Measurements from ENCODE around the gene RAD9A. TPM values are rescaled to one million over a fixed set of nuclear protein-coding genes. Genes with fewer than 3 reads are reported as not detected.

Gene RAD9A
- polyA plus RNA-seq, 1 of the 3 experiments (the other 2 are of a cell fraction), result 22.3 TPM

- TF ChIP-seq EP300 (IDR thresholded peaks at IDR 0.05; ENCODE audit: borderline replicate concordance in 1 of 2, low read depth in 1 of 2, low read length in 1 of 2), result no peak
Observed at GRCh38 chr11:67441731-67442351, 50.1 kb downstream of the RAD9A start (continued).

- peak overlapping the region; percentile 95 for H3K4me2 ChIP-seq
- DNase-seq, result no peak
- peak overlapping the region; percentile 80 for H3K9ac ChIP-seq
- H3F3A ChIP-seq (replicated peaks; ENCODE audit: insufficient read depth), result no peaks in the 10 kb centered on the region
- H4K20me1 ChIP-seq (ENCODE audit: insufficient read depth), result no peaks in the 10 kb centered on the region
- peak overlapping the region; percentile 80 to 83 for H3K4me3 ChIP-seq (ENCODE audit: low read depth in 2 of 2, low read length in 1 of 2)
- H3K79me2 ChIP-seq (ENCODE audit: insufficient read depth), result peaks cover 12% of the 10 kb centered on the region; the same call in 1 of the 2 replicates
- H3K36me3 ChIP-seq (replicated peaks in 1 of 2; ENCODE audit: control insufficient read depth in 1 of 2, insufficient read depth in 2 of 2, low read length in 1 of 2), result peaks cover 0 to 25% of the 10 kb centered on the region in 2 experiments
- no peaks in the 10 kb centered on the region for H3K27me3 ChIP-seq (ENCODE audit: insufficient read depth)
- POLR2A ChIA-PET, result no interaction called here
- H3K9me2 ChIP-seq, result no peaks in the 10 kb centered on the region
- CTCF ChIA-PET, result no interaction called here
- H3K4me1 ChIP-seq (ENCODE audit: control insufficient read depth in 1 of 2, insufficient read depth in 2 of 2, low read depth in 1 of 2, low read length in 1 of 2), result peaks cover 4 to 11% of the 10 kb centered on the region in 2 experiments; a peak in 3 of 4 replicates
- no peak overlapping the region for H2AFZ ChIP-seq (ENCODE audit: low read depth)
- peak overlapping the region; percentile 44 to 51 for H3K27ac ChIP-seq (ENCODE audit: low read depth in 2 of 2, low read length in 1 of 2)
- TF ChIP-seq ELF1 (IDR thresholded peaks at IDR 0.05), result no peak
- TF ChIP-seq PBX3 (IDR thresholded peaks at IDR 0.05), result no peak
- no peak for TF ChIP-seq NFIC (IDR thresholded peaks at IDR 0.05; ENCODE audit: borderline replicate concordance)
- TF ChIP-seq TAF1 (IDR thresholded peaks at IDR 0.05; ENCODE audit: borderline replicate concordance, low read depth, low read length), result no peak
- TF ChIP-seq EP300 (IDR thresholded peaks at IDR 0.05; ENCODE audit: borderline replicate concordance in 1 of 2, low read depth in 1 of 2, low read length in 1 of 2), result no peak
- TF ChIP-seq USF1 (IDR thresholded peaks at IDR 0.05; ENCODE audit: borderline replicate concordance, low read depth), result no peak
- 18% methylated on average over 17 of the region's 45 CpGs for WGBS (ENCODE audit: low lambda C conversion rate)
- H3K9me3 ChIP-seq, result no peaks in the 10 kb centered on the region
Observed at GRCh38 chr11:67442504-67443404, 51.0 kb downstream of the RAD9A start.

- no peak overlapping the region for H3K4me3 ChIP-seq (ENCODE audit: low read depth in 2 of 2, low read length in 1 of 2)
- H3F3A ChIP-seq (replicated peaks; ENCODE audit: insufficient read depth), result no peaks in the 10 kb centered on the region
- H3K27me3 ChIP-seq (ENCODE audit: insufficient read depth), result no peaks in the 10 kb centered on the region
- peaks cover 12% of the 10 kb centered on the region; the same call in 1 of the 2 replicates for H3K79me2 ChIP-seq (ENCODE audit: insufficient read depth)
- H4K20me1 ChIP-seq (ENCODE audit: insufficient read depth), result no peaks in the 10 kb centered on the region
- no peaks in the 10 kb centered on the region for H3K9me2 ChIP-seq
- H3K9ac ChIP-seq, result no peak overlapping the region
- H3K4me2 ChIP-seq, result no peak overlapping the region
- H3K36me3 ChIP-seq (replicated peaks in 1 of 2; ENCODE audit: control insufficient read depth in 1 of 2, insufficient read depth in 2 of 2, low read length in 1 of 2), result peaks cover 0 to 12% of the 10 kb centered on the region in 2 experiments
- no peak overlapping the region for H2AFZ ChIP-seq (ENCODE audit: low read depth)
- H3K4me1 ChIP-seq (ENCODE audit: control insufficient read depth in 1 of 2, insufficient read depth in 2 of 2, low read depth in 1 of 2, low read length in 1 of 2), result peaks cover 4 to 11% of the 10 kb centered on the region in 2 experiments; a peak in 3 of 4 replicates
- DNase-seq, result no peak
- WGBS (ENCODE audit: low lambda C conversion rate), result 82% methylated on average over 5 of the region's 5 CpGs
- ChIA-PET POLR2A (no interaction called here), CTCF (interaction anchor here (0.8 to 0.9 kb wide), 2 partner anchors 56 to 63 kb away, joined by 3 read pairs; no protein-coding TSS in a partner anchor)
- no peak overlapping the region for H3K27ac ChIP-seq (ENCODE audit: low read depth in 2 of 2, low read length in 1 of 2)
- no peaks in the 10 kb centered on the region for H3K9me3 ChIP-seq
- TF ChIP-seq FOSL2 (IDR thresholded peaks at IDR 0.05; ENCODE audit: borderline replicate concordance, low read depth) (no peak), POLR2AphosphoS5 (IDR thresholded peaks at IDR 0.05; ENCODE audit: low read depth, low read length) (no peak), RAD21 (IDR thresholded peaks at IDR 0.05; ENCODE audit: low read length) (no peak), REST (IDR thresholded peaks at IDR 0.05; ENCODE audit: low read depth, low read length) (no peak), CTCF (IDR thresholded peaks at IDR 0.05) (no peak), EP300 (IDR thresholded peaks at IDR 0.05; ENCODE audit: borderline replicate concordance in 1 of 2, low read depth in 1 of 2, low read length in 1 of 2) (no peak), FOXJ3 (CRISPR knock-in tag; IDR thresholded peaks at IDR 0.05) (no peak)
Observed at GRCh38 chr11:67445515-67445914, 53.7 kb downstream of the RAD9A start.
